Measurements from ENCODE around the gene CDC42BPB. TPM values are rescaled to one million over a fixed set of nuclear protein-coding genes. Genes with fewer than 3 reads are reported as not detected.

CDC42BPB gene
- polyA plus RNA-seq, 1 of the 3 experiments (the other 2 are of a cell fraction): 61.6 TPM

DNA sequence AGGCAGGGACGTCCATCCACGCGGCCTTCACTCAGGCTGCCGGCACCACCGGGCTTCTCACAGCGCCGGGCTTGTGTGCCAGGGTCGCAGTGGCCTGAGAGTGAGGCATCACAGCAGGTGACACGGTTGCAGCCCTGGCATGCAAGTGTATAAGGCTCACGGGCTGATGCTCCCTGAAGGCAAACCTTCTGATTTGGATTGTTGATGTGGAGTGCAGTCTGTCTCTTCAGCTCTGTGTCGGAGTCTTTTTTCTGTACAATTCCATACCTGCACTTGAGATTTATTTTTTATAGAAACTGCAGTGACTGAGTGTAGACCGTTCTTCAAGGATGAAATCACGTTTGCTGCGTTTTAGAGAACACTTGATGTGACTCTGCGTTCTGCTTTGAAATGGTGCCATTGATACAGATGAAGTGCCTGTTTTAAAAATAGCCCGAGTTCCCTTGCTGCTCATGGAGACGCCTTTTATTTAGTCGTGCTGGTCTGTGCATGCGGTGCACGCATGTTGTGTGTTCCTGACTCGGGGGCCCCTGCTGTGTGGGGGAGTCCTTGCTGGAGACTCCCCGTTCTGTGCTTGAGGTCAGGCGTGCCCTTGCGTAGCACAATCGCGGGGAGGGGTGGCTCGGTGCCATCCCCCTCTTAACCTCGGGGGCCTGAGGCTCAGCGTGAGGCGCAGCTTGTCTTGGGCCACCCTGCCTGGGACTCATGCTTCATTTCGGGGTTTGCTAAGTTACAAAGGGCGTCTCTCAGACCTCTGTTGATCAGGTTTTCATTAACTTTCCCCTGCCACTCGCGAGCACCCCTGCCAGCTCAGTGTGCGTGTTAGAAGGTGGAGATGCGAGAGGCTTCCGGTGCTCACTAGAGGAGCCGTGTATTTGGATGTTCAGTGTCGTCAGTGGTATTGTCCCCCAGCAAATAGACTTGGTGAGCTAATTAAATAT lies 156.4 kb downstream of the CDC42BPB start:
- no peak overlapping the region for H3K9ac ChIP-seq
- peak; percentile 17 for DNase-seq
- no peaks in the 10 kb centered on the region for H3K9me3 ChIP-seq
- ChIA-PET POLR2A (no interaction called here), CTCF (no interaction called here)
- no peak for TF ChIP-seq JUND (IDR thresholded peaks at IDR 0.05)
- no peak for TF ChIP-seq RAD21 (IDR thresholded peaks at IDR 0.05; ENCODE audit: low read length)
- TF ChIP-seq ZBTB33 (IDR thresholded peaks at IDR 0.05; ENCODE audit: borderline replicate concordance, low read depth): no peak
- TF ChIP-seq, protein P1, sequence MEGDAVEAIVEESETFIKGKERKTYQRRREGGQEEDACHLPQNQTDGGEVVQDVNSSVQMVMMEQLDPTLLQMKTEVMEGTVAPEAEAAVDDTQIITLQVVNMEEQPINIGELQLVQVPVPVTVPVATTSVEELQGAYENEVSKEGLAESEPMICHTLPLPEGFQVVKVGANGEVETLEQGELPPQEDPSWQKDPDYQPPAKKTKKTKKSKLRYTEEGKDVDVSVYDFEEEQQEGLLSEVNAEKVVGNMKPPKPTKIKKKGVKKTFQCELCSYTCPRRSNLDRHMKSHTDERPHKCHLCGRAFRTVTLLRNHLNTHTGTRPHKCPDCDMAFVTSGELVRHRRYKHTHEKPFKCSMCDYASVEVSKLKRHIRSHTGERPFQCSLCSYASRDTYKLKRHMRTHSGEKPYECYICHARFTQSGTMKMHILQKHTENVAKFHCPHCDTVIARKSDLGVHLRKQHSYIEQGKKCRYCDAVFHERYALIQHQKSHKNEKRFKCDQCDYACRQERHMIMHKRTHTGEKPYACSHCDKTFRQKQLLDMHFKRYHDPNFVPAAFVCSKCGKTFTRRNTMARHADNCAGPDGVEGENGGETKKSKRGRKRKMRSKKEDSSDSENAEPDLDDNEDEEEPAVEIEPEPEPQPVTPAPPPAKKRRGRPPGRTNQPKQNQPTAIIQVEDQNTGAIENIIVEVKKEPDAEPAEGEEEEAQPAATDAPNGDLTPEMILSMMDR (IDR thresholded peaks at IDR 0.05): no peak
- no peak for TF ChIP-seq MXI1 (IDR thresholded peaks at IDR 0.05; ENCODE audit: low read depth, low read length)
- no peak for TF ChIP-seq RFX5 (IDR thresholded peaks at IDR 0.05; ENCODE audit: low read length)
- no peak for TF ChIP-seq RCOR1 (IDR thresholded peaks at IDR 0.05; ENCODE audit: low read length)
- no peak for TF ChIP-seq USF1 (IDR thresholded peaks at IDR 0.05; ENCODE audit: borderline replicate concordance, low read depth)
- TF ChIP-seq GABPA (IDR thresholded peaks at IDR 0.05; ENCODE audit: low read depth): no peak
- TF ChIP-seq, protein P2, sequence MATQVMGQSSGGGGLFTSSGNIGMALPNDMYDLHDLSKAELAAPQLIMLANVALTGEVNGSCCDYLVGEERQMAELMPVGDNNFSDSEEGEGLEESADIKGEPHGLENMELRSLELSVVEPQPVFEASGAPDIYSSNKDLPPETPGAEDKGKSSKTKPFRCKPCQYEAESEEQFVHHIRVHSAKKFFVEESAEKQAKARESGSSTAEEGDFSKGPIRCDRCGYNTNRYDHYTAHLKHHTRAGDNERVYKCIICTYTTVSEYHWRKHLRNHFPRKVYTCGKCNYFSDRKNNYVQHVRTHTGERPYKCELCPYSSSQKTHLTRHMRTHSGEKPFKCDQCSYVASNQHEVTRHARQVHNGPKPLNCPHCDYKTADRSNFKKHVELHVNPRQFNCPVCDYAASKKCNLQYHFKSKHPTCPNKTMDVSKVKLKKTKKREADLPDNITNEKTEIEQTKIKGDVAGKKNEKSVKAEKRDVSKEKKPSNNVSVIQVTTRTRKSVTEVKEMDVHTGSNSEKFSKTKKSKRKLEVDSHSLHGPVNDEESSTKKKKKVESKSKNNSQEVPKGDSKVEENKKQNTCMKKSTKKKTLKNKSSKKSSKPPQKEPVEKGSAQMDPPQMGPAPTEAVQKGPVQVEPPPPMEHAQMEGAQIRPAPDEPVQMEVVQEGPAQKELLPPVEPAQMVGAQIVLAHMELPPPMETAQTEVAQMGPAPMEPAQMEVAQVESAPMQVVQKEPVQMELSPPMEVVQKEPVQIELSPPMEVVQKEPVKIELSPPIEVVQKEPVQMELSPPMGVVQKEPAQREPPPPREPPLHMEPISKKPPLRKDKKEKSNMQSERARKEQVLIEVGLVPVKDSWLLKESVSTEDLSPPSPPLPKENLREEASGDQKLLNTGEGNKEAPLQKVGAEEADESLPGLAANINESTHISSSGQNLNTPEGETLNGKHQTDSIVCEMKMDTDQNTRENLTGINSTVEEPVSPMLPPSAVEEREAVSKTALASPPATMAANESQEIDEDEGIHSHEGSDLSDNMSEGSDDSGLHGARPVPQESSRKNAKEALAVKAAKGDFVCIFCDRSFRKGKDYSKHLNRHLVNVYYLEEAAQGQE (IDR thresholded peaks at IDR 0.05; ENCODE audit: low read depth, low read length): no peak
- no peak for TF ChIP-seq PBX3 (IDR thresholded peaks at IDR 0.05)
- TF ChIP-seq FOXJ3 (CRISPR knock-in tag; IDR thresholded peaks at IDR 0.05): no peak
- no peak for TF ChIP-seq MAX (IDR thresholded peaks at IDR 0.05; ENCODE audit: low read depth)
- no peak for TF ChIP-seq RXRA (IDR thresholded peaks at IDR 0.05; ENCODE audit: borderline replicate concordance, low read depth)
- TF ChIP-seq, protein P3, sequence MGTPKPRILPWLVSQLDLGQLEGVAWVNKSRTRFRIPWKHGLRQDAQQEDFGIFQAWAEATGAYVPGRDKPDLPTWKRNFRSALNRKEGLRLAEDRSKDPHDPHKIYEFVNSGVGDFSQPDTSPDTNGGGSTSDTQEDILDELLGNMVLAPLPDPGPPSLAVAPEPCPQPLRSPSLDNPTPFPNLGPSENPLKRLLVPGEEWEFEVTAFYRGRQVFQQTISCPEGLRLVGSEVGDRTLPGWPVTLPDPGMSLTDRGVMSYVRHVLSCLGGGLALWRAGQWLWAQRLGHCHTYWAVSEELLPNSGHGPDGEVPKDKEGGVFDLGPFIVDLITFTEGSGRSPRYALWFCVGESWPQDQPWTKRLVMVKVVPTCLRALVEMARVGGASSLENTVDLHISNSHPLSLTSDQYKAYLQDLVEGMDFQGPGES (IDR thresholded peaks at IDR 0.05; ENCODE audit: low read depth, low read length): no peak
- no peak for TF ChIP-seq FOXM1 (IDR thresholded peaks at IDR 0.05; ENCODE audit: low read depth)
- TF ChIP-seq EZH2phosphoT487 (IDR thresholded peaks at IDR 0.05; ENCODE audit: borderline replicate concordance, low read depth): no peak
- TF ChIP-seq CHD2 (IDR thresholded peaks at IDR 0.05; ENCODE audit: low read length, partially characterized antibody): no peak
- TF ChIP-seq FOSL2 (IDR thresholded peaks at IDR 0.05; ENCODE audit: borderline replicate concordance, low read depth): no peak
- no peak for TF ChIP-seq GATA2 (CRISPR knock-in tag; IDR thresholded peaks at IDR 0.05)
- 94% methylated on average over 27 of the region's 39 CpGs for WGBS (ENCODE audit: low lambda C conversion rate)
- H3K4me2 ChIP-seq: no peak overlapping the region
- no peak overlapping the region for H3K4me3 ChIP-seq (ENCODE audit: low read depth in 2 of 2, low read length in 1 of 2)
- H3K27me3 ChIP-seq (ENCODE audit: insufficient read depth): no peaks in the 10 kb centered on the region
- peaks cover 1% of the 10 kb centered on the region for H3F3A ChIP-seq (replicated peaks; ENCODE audit: insufficient read depth)
- H4K20me1 ChIP-seq (ENCODE audit: insufficient read depth): no peaks in the 10 kb centered on the region
- no peaks in the 10 kb centered on the region; a peak in 1 of 4 replicates for H3K4me1 ChIP-seq (ENCODE audit: control insufficient read depth in 1 of 2, insufficient read depth in 2 of 2, low read depth in 1 of 2, low read length in 1 of 2)
- H3K9me2 ChIP-seq: no peaks in the 10 kb centered on the region
- no peak overlapping the region for H3K27ac ChIP-seq (ENCODE audit: low read depth in 2 of 2, low read length in 1 of 2)
- H3K36me3 ChIP-seq (replicated peaks in 1 of 2; ENCODE audit: control insufficient read depth in 1 of 2, insufficient read depth in 2 of 2, low read length in 1 of 2): peaks cover 17 to 18% of the 10 kb centered on the region in 2 experiments
- no peaks in the 10 kb centered on the region for H3K79me2 ChIP-seq (ENCODE audit: insufficient read depth)
- no peak overlapping the region for H2AFZ ChIP-seq (ENCODE audit: low read depth)
